Measurements from ENCODE around the gene BACE2.
"Not testable (repeated sequence)": the region's sequence is repeated elsewhere in the genome, so short reads cannot be mapped to it uniquely, and the experiment has no call there.

The BACE2 gene

DNA sequence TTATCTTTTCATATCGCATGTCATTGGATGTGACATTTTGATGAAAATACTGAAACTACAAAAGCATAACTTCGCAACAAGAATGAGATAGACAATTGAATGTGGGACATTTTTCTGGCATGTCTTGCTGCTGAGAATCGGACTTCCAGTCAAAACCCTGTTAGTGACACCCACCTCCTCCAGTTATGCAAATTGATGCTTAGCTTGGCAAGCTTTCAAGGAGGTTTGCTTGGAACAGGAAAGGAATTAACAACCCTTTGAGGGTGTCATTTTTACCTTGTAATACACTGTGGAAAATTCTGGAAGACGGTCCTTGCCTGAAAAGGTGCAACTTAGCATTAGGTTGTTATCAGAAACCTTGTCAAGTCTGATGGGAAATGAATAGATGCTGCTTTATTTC lies 109.9 kb downstream of the BACE2 start:
- DNase-seq (ENCODE audit: low spot score) = no peak

GRCh38 chr21:41280115-41280919 lies 112.4 kb downstream of the BACE2 start:
- peak; percentile 53 for DNase-seq (ENCODE audit: low spot score)

DNA sequence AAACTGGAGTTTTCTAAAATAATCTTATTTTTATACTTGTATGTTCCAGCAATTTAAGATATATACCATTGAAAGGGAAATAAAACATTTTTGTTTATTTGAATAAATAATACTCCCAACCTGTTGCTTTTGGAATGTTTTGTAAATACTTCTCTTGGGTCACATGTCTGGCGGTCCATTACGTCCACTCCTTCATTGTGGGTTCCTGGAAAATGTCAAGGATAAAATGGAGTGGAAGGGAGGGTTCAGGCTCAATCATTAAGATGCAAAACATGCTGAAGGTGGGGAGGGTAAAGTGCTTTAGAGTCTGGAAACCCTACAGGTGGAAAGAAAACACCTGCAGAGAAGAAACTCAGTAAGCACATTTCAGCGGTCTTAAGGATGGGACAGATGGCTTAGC lies 114.5 kb downstream of the BACE2 start:
- no peak for DNase-seq (ENCODE audit: low spot score)

GRCh38 chr21:41283211-41283818 lies 115.4 kb downstream of the BACE2 start:
- DNase-seq (ENCODE audit: low spot score) = peak; percentile 81

DNA sequence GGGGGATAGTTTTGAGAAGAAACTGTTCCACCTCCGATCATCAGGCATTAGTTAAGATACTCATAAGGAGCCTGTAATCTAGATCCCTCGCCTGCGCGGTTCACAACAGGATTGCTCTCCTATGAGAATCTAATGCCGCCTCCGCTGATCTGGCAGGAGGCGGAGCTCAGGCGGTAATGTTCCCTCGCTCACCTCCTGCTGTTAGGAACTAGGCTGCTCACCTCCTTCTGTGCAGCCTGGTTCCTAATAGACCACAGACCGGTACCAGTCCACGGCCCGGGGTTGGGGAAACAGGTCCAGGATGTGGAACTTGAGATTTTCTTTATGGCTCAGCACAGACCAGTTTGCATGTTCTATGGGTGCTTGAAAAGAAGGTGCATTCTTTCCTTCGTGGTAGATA lies 121.5 kb downstream of the BACE2 start:
- no peak for DNase-seq (ENCODE audit: low spot score)

DNA sequence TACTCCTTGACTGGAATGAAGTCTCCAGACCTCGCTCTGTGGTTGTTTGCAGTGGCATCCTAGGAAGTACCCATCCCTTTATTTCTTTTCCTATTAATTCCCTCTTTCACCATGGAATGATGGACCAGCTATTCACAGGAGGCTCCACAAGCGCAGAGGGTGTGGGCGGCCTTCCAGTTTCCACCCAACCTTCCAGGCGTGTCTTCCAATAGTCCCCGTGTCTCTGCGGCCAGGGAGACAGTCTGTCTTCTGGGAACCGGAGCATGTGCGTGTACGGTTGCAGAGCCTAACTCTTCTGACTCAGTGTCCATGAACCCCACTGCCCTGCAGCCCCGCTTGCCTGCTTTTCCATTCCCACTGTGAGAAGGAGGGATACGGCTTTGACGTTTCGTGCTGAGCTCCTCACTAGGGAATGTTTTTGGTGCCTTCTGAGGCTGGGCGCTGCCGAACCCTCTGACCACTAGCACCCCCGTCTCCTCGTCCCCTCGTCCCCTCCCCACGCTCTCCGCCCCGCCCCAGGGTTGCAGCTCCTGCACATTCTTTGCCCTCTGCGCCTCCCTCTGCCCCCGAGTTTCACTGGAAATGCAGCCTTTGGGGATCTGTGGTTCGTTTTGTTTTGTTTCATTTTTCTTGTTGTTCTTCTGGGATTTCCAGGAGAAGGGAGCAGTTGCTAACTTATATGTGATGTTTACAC lies 122.3 kb downstream of the BACE2 start:
- no peak for DNase-seq (ENCODE audit: low spot score)

DNA sequence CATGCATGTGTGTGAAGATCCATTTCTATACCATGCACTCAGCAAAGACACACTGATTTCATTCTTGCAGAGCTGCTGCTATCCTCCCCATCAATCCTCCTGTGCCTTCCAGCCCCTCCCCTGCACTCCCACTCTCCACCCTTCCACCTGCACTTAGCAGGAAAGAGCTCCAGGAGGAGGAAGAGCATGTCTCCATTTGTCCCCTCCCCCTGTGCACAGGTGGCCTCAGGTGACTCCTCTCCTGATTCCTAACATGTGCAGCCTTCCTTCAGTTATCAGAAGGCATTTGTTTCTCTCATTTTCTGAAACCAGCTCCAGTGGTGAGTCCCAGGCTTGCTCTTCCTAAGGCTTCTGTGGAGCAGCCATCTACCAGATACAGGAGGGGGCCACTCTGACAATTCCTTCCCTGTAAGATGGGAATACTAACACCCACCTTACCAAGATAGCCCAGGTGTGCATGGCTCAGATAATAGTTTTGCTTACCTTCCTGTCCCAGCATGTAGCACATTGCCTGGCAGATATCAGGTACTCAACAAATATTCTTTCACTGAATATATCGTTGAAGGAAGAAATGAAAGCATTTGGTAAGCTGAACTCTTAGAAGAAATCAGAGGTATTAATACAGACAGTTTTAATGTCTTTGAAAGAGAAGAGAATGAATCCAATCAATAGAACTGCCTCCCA lies 126.7 kb downstream of the BACE2 start:
- no peak for DNase-seq (ENCODE audit: low spot score)

DNA sequence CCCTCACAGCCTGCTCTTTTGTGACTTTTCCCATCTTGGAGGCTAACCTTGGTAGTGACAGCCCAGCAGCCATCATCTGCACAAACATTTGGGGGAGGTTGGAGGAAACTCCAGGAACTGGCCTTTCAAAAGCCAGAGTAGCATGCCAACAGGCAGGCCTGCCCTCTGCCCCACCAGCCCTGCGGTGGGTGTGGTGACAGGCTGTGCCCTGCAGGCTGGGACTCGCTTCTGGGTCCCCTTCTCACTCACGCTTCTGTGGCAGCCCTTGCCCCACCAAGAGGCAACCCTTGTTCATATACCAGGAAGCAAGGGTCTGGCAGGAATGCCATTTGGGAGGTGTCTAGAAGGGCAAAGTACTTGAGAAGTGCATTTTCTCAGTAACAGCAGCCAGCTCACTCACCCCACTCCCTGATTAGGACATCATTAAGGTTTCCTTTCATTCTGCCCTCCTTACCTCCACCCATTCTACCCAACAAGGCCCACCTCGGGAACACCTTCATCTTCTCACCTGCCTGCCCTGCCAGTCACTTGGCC lies 127.8 kb downstream of the BACE2 start:
- DNase-seq (ENCODE audit: low spot score) = no peak

GRCh38 chr21:41302976-41303375 lies 135.0 kb downstream of the BACE2 start:
- no peak for DNase-seq (ENCODE audit: low spot score)

GRCh38 chr21:41304068-41304720 lies 136.2 kb downstream of the BACE2 start:
- DNase-seq (ENCODE audit: low spot score) = no peak

GRCh38 chr21:41307219-41307618 lies 139.3 kb downstream of the BACE2 start:
- no peak for DNase-seq (ENCODE audit: low spot score)

DNA sequence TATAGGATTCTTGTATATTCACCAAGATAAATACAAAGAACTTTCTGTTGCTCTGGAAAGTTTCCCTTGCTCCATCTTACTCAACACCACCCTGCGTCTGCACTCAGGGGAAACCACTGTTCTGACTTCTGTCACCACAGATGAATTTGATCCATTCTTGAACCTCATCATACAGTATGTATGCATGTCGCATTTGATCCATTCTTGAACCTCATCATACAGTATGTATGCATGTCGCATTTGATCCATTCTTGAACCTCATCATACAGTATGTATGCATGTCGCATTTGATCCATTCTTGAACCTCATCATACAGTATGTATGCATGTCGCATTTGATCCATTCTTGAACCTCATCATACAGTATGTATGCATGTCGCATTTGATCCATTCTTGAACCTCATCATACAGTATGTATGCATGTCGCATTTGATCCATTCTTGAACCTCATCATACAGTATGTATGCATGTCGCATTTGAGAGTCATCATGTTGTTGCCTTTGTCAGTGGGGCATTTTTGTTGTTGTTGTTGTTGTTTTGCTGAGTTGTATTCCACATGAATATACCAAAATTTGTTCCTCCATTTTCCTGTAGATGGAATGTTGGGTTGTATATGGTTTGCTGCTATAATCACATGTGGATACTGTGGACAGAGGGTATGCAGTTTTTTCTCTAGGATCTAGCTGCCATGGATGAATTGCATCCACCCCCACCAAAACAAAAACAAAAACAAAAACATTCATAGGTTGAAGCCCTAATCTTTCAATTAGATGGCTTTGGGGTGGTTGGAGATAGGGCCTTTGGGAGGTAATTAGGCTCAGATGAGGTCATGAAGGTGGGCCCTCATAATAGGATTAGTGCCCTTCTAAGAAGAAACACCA lies 145.6 kb downstream of the BACE2 start:
- not testable (repeated sequence) for DNase-seq (ENCODE audit: low spot score)

- no peak for DNase-seq (ENCODE audit: low spot score)
Measured at GRCh38 chr21:41315726-41316125, 147.8 kb downstream of the BACE2 start.

GRCh38 chr21:41316200-41317062 lies 148.5 kb downstream of the BACE2 start, which contains the start of gene FAM3B:
TSS of gene FAM3B (plus strand) at chr21:41316801. CDS start at chr21:41316880, 79 bp downstream.
- DNase-seq (ENCODE audit: low spot score) = no peak

DNA sequence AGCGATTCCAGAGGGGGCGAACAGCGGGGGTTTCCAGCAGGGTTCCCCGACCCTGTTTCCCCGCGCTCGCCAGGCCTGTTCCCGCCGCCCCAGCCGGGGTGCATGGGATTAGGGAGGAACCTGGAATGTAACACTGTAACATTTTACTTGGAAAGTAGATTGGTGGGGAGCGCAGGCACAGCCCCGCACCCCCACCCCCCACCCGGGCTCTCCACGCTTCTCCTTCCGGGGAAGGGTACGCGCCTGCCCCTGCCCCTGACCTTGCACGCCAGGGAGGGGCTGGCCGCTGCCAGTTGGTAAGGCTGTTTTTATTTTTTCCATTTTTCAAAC lies 149.1 kb downstream of the BACE2 start:
- DNase-seq (ENCODE audit: low spot score) = no peak

DNA sequence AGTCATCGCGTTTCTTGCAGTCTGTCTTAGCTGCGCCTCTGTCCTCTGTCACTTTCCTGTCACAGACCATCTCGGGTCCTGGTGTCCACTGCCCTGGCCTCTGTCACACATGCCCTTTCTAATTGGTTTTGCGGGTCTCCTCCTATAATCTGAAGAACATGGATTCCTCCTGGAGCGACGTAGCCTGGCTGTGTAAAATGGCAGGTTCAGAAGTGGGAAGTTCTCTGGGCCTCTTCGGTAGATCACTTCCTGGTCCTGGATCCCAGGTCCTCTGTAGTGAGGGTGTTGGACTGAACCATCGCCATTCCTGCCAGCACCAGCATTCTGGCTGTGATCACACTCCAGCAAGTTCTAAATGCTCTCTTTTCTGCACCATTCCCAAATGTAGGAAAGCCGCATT lies 149.5 kb downstream of the BACE2 start:
- no peak for DNase-seq (ENCODE audit: low spot score)

DNA sequence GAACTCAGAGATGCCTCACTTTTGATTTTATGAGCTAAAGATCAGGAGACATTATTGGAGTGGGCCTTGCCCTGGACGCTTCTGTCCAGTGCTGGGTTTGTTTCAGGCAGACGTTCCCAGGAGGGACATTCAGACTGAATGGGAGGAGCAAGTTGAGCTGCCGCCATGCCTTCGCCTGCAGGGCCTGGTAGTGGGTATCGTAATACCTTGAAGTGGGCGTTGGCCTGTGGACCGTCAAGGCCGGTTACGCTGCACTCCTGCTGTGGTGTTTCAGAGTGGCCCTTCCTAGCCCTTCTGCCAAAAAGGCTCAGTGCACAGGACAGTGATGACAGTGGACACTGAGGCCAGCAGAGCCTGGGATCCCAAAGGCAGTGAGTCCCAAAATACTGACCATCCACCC lies 150.3 kb downstream of the BACE2 start:
- DNase-seq (ENCODE audit: low spot score) = no peak

GRCh38 chr21:41319273-41319672 lies 151.3 kb downstream of the BACE2 start:
- DNase-seq (ENCODE audit: low spot score) = no peak

DNA sequence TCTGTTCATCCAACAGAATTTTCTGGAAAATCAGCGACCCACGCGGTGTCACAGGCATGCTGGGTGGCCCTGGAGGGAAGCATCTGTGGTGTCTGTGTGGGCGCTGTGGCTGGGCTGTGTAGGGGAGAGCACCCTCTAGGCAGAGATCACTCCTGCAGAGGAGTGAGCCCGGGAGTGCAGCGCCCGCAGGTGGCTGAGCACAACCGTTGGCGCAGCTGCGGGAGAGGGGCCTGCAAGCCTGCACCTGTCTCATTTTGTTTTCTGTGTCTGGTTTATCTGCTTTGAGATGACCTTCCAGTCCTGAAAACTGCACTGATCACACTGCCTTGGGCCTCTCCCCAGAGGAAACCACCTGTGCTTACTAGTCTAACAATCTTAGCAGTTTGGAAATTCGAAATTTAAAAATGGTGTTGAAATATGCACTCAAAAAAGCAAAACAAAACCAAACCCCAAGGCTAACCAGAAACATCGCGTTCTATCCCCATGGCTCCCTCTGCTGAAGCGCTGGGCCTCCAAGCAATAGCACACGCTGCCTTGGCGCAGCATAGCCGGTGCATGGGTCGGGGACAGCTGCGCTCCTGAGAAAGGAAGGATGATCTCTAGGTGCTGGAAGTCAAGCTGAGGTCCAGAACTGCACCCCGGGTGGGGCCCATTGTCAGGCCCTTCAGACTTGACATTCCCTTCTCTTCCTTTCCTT lies 153.4 kb downstream of the BACE2 start:
- no peak for DNase-seq (ENCODE audit: low spot score)

All from AG08396 (cell line).